Measurements from ENCODE around the gene PINLYP.
"Not testable (repeated sequence)": the region's sequence is repeated elsewhere in the genome, so short reads cannot be mapped to it uniquely, and the experiment has no call there.

PINLYP gene

DNA sequence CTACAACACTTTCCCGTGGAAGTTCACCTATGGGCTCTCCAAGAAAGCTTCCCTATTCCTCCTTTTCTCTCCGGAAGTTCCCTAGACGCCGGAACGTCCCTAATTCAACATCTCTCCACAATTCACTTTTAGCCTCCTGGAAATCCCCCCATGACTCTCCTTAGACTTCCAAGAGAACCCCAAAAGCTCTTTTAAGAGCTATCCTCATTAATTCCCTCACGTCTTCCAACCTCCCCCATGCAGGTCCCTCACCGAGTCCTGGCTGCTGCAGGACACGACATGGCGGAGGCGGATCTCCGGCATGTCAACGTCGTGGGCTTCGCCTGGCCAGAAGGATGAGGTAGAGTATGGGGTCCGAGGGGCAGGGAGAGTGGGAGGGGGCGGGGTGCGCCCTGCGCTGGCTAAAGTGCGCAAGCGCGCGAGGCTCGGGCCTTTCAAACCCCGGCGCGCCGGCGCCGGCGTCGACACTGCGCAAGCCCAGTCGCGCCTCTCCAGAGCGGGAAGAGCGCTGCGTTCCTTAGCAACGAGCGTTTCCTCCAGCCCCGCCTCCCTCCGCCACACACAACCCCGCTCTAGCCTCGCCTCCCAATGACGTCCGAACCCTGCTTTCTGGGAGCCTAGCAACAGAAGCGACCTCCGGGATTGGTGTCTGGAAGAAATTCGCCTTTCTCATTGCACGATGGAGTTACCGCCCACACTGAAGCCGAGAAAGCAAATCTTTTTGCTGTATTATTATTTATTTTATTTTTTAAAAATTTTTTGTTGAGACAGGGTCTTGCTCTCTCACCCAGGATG is at the start of gene PINLYP, which contains the start of gene XRCC1:
Gene PINLYP, plus strand, starts transcription at position 646 of the 795 bp plus-strand sequence. CDS start 1,391 bp downstream, outside the sequence.
Gene XRCC1, minus strand, starts transcription at position 372 of the 795 bp plus-strand sequence. Its CDS starts 69 bp downstream, at position 303.
- DNase-seq = peak; percentile 98

DNA sequence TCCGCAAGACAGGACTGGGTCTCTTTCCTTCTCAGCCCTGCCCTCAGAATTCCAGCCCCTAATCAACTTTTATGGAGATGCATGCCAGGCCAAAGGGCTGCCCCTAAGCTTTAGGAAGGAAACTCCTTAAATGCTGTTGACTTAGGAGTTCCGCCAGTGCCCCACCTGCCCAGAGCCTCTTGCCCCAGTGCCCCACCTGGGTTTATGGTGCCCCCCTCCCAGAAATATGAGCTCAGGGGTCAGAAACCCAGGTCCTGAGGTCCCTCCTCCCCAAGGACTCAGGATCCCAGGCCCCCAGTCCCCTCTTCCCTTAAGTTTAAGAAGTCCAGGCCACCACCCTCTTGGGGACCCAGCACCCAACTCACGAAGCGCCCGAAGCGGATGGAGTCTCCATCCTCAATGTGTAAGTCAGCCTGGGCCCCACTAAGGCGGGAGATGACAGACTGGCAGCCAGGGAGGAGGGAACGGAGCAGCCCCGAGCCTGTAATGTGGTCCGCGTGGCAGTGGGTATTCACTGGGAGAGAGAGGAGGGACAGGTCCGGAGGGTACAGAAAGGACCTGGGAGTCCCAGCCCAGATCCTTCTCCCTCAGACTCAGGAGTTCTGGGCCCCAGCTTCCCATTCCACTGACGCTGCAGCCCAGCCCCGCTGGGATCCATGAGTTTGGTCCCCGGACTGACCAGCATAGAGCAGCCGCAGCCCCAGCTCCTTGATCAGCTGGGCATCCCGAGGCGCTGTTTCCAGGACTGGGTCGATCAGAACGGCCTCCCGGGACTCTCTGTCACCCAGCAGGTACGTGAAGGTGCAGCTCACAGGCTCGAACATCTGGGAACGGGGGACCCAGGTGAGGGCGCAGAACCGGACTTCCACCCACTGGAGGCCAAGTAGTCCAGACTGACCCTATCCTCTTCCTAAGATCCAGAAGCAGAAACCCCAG is 49.5 kb upstream of the PINLYP start:
- peak; percentile 24 for DNase-seq

DNA sequence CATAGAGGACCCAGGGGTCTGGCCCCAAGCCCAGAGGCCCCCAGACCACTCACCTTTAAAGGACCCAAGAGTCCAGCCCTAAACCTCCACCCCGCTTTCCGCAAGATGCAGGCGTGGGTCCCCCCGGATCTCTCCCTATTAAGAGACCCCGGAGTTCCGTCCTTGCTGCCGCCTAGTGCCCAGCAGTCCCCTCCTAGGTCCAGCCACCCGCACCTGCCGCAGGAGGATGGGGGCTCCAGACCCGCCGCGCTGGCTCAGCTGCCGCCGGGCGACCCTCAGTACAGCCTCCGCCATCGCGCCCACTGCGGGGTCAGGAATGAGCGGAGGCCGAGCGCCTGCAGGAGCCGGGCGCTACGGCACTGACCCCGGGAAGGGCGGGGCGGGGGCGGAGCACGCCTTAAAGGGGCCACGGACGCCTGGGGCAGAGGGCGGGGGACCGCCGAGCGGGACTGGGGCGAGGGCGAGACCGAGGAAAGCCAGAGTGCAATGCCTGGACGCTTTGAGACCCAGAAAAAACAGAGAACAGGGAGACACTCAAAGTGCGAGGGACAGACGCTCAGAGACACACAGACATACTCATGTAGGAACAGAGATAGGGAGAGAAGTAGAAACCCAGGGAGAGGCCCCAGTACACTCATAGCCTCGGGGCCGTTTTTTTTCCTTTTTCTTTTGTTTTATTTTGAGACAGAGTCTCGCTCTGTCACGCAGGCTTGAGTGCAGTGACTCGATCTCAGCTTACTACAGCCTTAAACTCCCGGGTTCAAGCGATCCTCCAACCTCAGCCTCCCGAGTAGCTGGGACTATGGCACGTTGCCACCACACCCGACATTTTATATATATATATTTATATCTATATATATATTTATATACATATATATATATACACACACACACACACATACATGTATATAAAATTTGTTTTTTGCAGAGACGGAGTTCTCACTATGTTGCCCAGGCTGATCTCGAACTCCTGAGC is 48.4 kb upstream of the PINLYP start, which contains the start of gene ETHE1:
Gene ETHE1, minus strand, starts transcription at position 318 of the 976 bp plus-strand sequence. Its CDS starts 24 bp downstream, at position 294.
- peak; percentile 82 for DNase-seq

DNA sequence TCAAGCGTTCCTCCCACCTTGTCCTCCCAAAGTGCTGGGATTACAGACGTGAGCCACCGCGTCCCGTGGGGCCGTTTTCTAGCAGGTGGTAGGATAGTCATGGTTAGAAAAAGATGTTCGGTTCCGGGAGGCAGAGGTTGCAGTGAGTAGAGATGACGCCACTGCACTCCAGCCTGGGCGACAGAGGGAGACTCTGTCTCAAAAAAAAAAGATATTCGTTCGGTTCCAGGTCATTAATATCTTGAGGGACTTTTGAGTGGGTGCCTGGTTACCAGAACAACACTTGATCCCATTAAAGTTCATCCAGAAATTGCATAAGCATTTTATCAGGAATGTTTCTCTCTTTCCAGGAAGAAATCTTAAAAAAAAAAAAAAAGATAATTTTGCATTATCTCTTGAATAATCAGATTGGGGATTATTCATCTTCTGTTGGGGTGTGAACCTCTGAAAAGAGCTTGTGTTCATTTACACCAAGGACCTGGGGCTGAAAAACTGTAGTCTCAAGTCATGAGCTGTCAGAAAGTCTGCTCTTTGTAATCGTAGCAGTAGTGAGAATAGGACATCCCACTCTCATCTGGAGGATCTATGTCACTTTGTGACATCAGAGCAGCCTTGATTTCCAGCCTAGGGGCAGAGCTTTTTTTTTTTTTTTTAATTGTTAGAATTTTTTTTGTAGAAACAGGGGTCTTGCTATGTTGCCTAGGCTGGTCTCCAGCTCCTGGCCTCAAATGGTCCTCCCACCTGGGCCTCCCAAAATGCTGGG is 47.6 kb upstream of the PINLYP start:
- DNase-seq = no peak

DNA sequence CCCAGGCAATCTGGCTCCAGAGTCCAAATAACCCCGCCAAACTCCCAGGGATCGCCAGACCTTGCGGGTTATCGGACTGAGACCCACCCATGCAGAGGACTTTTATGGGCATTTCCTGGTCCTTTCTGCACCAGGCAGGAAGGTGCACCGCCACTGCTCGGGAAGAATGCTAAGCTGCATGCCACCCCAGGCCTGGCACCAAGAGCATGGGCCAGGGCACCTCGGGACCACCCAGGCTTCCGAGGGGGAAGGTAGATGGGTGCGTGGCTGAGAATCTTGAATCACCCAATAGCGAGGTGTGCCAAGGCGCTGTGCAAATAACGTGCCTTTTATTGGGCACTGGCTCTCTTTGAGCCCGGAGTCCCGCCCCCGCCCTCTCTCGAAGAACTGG is 43.0 kb upstream of the PINLYP start:
- peak; percentile 64 for DNase-seq

DNA sequence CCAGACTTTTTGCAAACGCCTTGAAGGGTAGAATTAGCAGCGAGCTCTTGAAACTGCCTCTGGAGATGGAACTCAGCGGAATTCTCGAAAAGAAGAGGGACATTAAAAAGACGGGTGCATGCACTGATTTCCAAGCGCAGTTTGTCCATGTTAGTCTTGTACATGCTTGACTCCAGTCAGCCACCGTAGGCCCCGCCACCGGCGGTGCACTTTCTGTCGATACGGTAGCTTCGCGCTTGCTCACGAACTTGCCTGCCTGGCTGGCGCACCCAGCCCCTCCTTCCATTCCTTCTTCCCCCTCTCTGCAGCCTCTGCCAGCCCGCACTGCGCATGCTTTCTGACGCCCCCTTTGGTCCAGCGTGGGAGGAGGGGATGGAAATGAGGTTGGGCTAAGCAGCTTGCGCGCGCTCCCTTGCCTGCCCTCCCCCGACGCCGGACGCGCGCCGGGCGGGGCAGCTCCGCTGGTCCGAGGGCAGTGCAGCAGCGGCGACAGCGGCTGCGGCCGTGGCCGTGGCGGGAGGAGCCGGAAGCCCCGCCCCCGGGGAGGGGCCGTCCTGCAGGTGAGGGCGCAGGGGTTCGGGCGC is 42.5 kb upstream of the PINLYP start, which contains the start of gene ZNF575:
Gene ZNF575, plus strand, starts transcription at position 227 of the 584 bp plus-strand sequence. CDS start 1,235 bp downstream, outside the sequence.
- DNase-seq = peak; percentile 88

DNA sequence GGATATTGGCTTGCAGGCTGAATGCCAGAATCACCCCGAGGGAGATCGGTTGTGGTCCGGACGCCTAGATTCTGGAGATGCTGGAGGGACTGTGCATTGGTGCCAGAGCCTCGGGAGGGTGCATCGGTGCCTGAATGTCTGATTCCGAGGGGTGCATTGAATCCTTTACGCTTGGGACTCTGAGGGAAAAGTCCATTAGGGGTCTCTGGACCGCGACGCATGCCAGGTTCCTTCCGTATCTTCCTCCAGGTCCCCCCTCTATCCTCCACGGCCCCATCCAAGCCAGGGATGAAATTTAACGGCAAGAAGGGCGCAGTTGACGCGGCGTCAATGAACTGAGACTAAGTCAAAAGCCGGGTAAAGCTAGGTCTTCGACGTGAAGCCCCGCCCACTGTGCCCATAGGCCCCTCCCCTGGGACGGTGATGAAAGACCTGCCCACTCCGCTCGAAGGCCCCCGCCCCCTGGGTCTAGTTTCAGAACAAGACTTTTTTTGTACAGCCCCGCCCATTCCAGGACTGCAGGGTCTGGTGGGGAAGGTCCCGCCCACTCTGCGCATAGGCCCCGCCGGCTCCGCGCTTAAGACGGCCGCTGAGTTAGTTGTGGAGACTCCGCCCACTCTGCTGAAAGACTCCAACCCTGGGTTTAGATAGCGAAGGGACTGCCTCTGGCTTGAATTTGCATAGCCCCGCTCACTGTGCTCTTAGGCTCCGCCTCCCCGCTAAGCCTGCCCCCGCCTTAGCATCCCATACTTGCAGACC is 41.9 kb upstream of the PINLYP start:
- DNase-seq = peak; percentile 98

DNA sequence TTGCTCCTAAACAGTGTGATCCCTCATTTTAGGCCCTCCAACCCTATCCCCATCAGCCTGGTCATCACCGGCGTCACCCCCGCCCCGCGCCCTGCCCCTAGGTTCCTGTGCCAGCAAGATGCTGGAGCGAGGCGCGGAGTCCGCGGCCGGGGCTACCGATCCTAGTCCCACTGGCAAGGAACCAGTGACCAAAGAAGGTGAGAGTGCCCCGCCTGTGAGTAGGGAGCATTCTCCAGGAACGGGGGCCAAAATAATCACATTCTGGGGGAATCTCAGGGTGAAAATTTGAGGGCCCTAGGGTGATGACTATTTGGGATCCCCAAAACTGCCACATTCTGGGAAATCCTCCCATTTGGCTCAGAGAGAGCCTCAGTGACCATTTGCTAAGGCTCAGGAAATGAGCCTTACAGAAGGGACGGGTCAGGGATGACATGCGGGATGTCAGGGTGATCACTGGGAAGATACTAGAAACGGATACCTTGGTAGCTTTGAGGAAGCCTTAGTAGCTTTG is 41.2 kb upstream of the PINLYP start:
- no peak for DNase-seq

DNA sequence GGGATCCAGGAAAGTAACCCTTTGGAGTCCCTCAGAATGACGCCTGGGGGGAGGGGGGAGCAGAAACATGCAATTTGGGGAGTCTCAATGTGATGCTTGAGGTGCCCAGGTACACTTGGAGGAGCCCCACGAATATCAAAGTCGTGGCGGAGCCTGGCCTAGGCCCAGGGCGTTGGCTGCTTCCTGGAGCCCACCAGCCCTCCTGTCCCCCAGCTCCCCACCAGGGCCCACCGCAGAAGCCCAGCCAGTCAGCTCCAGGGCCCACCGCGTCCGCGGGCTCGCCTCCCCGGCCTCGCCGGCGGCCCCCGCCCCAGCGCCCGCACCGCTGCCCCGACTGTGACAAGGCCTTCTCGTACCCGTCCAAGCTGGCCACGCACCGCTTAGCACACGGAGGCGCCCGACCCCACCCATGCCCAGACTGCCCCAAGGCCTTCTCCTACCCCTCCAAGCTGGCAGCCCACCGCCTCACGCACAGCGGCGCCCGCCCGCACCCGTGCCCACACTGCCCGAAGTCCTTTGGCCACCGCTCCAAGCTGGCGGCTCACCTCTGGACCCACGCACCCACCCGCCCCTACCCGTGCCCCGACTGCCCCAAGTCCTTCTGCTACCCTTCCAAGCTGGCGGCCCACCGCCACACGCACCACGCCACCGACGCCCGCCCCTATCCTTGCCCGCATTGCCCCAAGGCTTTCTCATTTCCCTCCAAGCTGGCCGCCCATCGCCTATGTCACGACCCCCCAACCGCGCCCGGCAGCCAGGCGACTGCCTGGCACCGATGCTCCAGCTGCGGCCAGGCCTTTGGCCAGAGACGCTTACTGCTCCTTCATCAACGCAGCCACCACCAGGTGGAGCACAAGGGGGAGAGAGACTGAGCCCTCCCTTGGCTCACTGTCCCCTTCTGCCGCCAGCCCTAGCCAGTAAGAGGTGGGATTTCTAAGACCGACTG is 40.5 kb upstream of the PINLYP start:
- DNase-seq = no peak

DNA sequence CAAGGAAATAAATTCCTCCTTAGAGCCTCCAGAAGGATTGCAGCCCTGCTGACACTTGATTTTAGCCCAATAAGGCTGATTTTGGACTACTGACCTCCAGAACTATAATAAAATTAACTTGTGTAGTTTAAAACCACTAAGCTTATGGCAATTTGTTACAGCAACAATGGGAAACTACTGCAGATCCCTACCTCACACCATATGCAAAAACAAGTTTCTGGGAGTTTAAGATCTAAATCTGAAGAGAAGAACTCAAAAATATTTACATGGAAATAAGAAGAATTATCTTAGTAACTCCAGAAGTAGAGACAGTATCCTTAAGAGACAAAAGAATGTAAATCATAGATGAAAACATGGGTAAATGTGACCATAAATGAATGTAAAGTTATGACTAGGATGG is 36.7 kb upstream of the PINLYP start:
- DNase-seq = no peak

DNA sequence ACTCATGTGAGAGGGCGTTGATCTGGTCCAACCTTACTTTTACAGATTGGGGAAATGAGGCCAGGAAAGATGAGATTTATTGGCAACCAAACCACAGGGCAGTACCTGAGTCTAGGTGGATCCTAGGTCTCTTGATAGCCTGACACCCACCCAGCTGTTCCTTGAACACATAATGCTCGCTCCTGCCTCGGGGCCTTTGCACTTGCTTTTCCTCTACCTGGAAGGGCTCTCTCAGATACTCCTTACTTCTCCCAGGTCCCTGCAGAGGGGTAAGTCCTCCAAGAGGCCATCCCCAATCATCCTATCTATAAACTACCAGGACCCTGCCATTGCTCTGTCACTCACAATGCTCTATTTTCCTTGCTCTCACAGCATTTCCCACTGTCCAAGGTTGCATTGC is 35.2 kb upstream of the PINLYP start:
- no peak for DNase-seq

DNA sequence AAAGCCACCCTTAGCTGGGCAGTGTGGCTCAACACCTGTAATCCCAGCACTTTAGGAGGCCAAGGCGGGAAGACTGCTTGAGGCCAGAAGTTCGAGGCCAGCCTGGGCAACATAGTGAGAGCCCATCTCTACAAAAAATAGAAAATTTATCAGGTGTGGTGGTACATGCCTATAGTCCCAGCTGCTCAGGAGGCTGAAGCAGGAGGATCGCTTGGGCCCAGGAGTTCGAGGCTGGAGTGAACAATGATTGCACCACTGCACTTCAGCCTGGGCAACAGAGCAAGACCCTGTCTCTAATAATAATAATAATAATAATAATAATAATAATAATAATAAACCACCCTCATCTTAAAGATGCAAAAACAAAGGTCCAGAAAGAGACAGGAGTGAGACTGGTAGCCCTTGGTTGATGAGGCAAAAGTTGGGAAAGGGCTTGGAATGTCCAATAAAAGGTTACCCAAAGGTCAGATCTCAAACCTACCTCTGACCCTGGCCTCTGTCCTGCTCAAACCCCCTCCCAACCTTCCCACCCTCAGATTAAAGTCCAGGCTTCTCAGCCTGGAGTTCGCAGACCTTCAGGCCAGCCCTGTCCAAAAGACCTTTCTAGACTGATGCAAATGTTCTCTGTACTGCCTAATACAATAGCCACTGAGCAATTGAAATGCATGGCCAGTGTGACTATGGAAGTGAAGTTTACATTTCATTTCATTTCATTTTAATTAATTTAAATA is 33.5 kb upstream of the PINLYP start:
- no peak for DNase-seq

DNA sequence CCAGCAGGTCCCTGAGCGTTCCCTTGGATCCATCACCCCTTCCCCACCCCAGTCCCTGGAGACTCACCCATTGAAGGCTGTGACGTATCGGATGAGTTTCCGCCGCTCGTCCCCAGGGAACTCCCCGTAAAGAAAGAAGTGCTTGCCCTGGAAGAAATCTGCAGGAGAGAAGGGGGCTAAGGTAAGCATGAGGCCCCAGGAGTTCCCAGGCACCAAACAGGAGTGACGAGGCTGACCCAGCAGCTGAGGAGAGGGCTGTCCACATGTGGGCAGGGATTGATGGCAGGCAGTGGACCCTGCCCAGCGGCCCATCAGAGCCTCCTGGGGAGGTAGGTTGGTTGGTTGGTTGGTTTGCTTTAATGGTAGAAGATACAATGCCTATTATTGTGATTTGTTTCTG is 31.5 kb upstream of the PINLYP start:
- no peak for DNase-seq

DNA sequence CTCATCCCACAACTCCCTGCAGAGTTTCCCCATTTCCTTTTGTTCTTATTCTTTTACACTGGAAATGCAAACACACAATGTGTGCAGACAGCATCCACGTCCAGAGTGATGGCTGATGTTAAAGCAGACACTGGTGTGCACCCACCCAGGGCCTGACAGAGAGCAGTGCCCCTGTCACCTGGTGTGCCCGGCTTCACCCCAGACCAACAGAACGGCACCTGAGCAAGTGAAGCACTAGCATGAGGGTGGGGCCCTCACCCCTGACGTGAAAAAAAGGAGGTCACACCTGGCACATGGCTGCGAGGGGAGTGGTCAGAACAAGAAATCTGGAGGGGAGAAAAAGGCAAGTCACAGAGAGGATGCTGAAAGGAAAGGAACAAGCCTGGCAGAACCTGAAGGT is 30.3 kb upstream of the PINLYP start:
- DNase-seq = no peak

DNA sequence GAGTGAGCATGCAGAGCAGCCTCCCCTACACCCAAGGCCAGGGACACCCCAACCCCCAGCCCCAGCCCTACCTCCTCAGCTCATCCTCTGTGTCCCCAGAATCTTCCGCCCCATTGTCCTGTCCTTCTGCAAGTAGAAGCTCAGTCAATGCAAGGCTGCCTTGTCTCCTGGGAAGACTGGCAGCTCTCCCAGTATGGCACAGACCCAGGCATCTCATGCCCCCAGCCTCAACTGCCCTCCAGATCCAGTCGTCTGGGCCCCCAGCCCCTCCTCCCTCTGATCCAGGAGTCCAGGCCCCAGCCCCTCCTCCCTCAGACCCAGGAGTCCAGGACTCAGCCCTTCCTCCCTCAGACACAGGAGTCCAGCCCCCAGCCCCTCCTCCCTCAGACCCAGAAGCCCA is 29.6 kb upstream of the PINLYP start:
- DNase-seq = no peak

DNA sequence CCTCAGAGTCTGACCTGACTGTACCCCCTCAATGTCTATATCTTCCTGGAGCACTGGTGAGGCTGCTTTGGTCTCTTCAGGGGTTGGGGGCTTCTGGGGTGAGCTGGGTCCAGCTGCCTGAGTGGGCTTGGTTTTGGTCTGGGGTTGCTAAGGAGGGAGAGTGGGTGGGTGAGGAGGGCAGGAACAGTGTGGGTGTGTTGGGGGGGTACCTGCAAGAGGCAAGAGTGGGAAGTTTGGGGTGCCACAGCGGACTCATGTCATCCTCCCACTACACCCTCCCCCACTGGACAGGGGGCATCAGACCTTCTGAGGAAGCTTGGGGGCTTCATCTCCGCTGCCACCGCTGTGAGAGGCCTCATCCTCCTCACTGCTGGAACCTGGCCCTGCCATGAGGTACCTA is 29.0 kb upstream of the PINLYP start:
- DNase-seq = no peak

DNA sequence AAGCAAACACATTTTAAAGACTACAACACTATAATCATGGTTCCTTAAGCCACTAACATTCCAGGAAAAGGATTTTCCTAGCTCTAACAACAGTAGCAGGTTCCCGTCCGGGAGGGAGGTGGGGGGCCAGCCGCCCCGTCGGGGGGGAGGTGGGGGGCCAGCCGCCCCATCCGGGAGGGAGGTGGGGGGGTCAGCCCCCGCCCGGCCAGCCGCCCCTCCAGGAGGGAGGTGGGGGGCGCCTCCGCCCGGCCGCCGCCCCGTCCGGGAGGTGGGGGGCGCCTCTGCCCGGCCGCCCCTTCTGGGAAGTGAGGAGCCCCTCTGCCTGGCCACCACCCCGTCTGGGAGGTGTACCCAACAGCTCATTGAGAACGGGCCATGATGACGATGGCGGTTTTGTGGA is 27.7 kb upstream of the PINLYP start:
- not testable (repeated sequence) for DNase-seq

DNA sequence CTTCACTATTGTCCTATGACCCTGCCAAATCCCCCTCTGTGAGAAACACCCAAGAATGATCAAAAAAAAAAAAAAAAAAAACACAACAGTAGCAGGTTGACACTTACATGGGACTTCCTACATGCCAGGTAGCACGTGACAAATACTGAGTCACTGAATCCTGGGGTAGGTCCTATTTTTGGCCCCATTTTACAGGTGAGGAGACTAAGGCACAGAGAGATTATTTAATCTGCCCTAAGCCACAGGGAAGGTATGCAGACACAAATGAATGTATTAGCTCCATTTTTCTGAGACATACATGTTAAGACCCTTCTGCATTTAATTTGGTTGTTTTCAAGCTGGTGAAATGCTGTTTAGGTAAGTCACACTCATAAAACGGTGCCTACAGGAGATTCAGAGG is 26.9 kb upstream of the PINLYP start:
- DNase-seq = no peak

Measured in activated CD4-positive, alpha-beta T cell treated with anti-CD3 and anti-CD28 coated beads, Interleukin-2, amount 50 U/mL, for 16 hours (primary cell).